GM12891 (cell line): Measurements from ENCODE around the gene KTI12.

ENCODE experiments used
- POLR2A ChIP-seq: IDR thresholded peaks from 2 replicates; pipeline ENCODE4 v1.6.1; 2011; ENCODE audit warnings: low read depth, low read length, control low read depth
- POLR2AphosphoS5 ChIP-seq: IDR thresholded peaks from 2 replicates; pipeline ENCODE4 v1.6.1; 2011; ENCODE audit warnings: low read depth, low read length, control low read depth
- POU2F2 ChIP-seq: IDR thresholded peaks from 2 replicates; pipeline ENCODE4 v1.6.1; 2011; ENCODE audit warnings: low read depth, mild to moderate bottlenecking, control low read depth, low read length, moderate library complexity
- SPI1 ChIP-seq: IDR thresholded peaks from 2 replicates; pipeline ENCODE4 v1.6.1; 2011; ENCODE audit warnings: low read depth, low read length, control low read depth
- TAF1 ChIP-seq: IDR thresholded peaks from 2 replicates; pipeline ENCODE4 v1.6.1; 2011; ENCODE audit warnings: low read depth, low read length, control low read depth

DNA sequence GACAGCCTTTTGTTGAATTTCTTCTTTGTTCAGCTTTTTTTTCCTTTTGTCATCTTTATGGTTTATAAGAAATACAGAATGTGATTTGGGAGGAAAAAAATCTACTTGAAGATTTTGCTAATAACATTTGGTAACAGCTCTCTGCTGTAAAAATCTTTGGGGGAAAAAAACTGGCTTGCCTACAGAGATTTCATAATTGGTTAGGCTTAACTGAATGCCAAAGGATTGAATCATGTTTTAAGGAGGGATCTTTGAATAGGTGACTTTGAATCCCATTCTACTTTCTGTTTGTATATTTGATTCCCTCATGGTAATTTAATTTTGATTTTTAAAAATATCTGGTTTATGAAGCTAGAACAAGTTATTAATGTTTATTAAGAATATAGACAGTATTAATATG is 25.7 kb upstream of the KTI12 start:
- TF ChIP-seq TAF1 (no peak), POLR2A (no peak), POLR2AphosphoS5 (no peak), SPI1 (no peak), POU2F2 (no peak)
